HepG2 (cell line): Measurements from ENCODE around the gene LAMA5. TPM values are rescaled to one million over a fixed set of nuclear protein-coding genes. Genes with fewer than 3 reads are reported as not detected.

Source experiments
- ATAC-seq: fragments of 200-7000 bp; cut with Tn5 transposase; 3 replicates; pipeline ENCODE4 v1.9.1; 2020; ENCODE audit warnings: mild to moderate bottlenecking, moderate library complexity
- BruUV-seq: library from RNA; stranded (reverse); fragments of 400-500 nt; replicated peaks from 2 replicates; lab custom pipeline; 2021; lab: Mats Ljungman, UMichigan
- CTCF ChIA-PET: fragments of 300-600 bp; formaldehyde crosslinking; extraction: SDS; loops from one replicate; lab custom pipeline; 2021; ENCODE audit warnings: low total read pairs, inconsistent platforms, low intra/inter-chr PET ratio; lab: Yijun Ruan, JAX
- POLR2A ChIA-PET: fragments of 350-600 bp; sonication (Branson Sonifier 250); formaldehyde crosslinking; loops from one replicate; lab custom pipeline; 2020; ENCODE audit warnings: antibody characterized with exemption, inconsistent platforms; lab: Yijun Ruan, JAX
- DNase-seq: peaks from one replicate; pipeline ENCODE4 v3.0.0-alpha.2; 2015; ENCODE audit warnings: low spot score
- FAIRE-seq: peaks from 3 replicates; lab custom pipeline; 2011; peaks lifted over from hg19 to GRCh38; lab: Jason Lieb, UNC
- H2AFZ ChIP-seq: one replicate; pipeline ENCODE4 v1.6.1; 2011; ENCODE audit warnings: low read length, inconsistent platforms
- H3K27ac ChIP-seq: fragments of 300-600 bp; 3 replicates; pipeline ENCODE4 v1.8.0; 2011; ENCODE audit warnings: mixed run types, mild to moderate bottlenecking, mixed read lengths, low read length, inconsistent platforms; ENCODE audit not compliant: insufficient read depth; ENCODE audit errors: extremely low read length
- H3K27me3 ChIP-seq, 2 experiments: fragments of 200-600 bp in 1 of 2; 2 replicates in 1 of 2; 3 replicates in 1 of 2; pipeline versions ENCODE4 v1.6.0 to v1.8.0; 2011; ENCODE audit warnings: low read length in 2 of 2, mild to moderate bottlenecking in 2 of 2, moderate library complexity in 2 of 2, inconsistent platforms in 1 of 2; ENCODE audit not compliant: insufficient read depth in 2 of 2, control insufficient read depth in 1 of 2
- H3K36me3 ChIP-seq, 2 experiments: fragments of 200-600 bp in 1 of 2; replicated peaks in 1 of 2; 2 replicates in 1 of 2; 3 replicates in 1 of 2; pipeline versions ENCODE4 v1.5.1 to v1.8.0; 2011; ENCODE audit warnings: low read length in 2 of 2, inconsistent platforms in 1 of 2; ENCODE audit not compliant: insufficient read depth in 2 of 2, control insufficient read depth in 1 of 2
- H3K4me1 ChIP-seq: 2 replicates; pipeline ENCODE4 v1.5.1; 2012; ENCODE audit warnings: low read length, inconsistent platforms; ENCODE audit not compliant: insufficient read depth
- H3K4me2 ChIP-seq: 2 replicates; pipeline ENCODE4 v1.6.0; 2011; ENCODE audit warnings: low read depth, low read length, inconsistent platforms
- H3K4me3 ChIP-seq, 3 experiments: fragments of 200-600 bp in 1 of 3; sonication (generic), shearing (Covaris generic) in 1 of 3; replicated peaks in 1 of 3; 2 replicates each; pipeline ENCODE4 v1.5.1; 2011 to 2016; ENCODE audit warnings: low read length in 3 of 3, inconsistent platforms in 2 of 3, low read depth in 2 of 3, mild to moderate bottlenecking in 2 of 3, control low read depth in 1 of 3, mixed read lengths in 1 of 3; ENCODE audit not compliant: insufficient read depth in 1 of 3
- H3K79me2 ChIP-seq: one replicate; pipeline ENCODE4 v1.6.1; 2011; ENCODE audit warnings: low read length, inconsistent platforms; ENCODE audit not compliant: insufficient read depth
- H3K9ac ChIP-seq: 2 replicates; pipeline ENCODE4 v1.6.0; 2011; ENCODE audit warnings: mild to moderate bottlenecking, low read depth, low read length, inconsistent platforms; ENCODE audit not compliant: insufficient read depth
- H3K9me3 ChIP-seq: 2 replicates; pipeline ENCODE4 v1.5.1; 2012; ENCODE audit warnings: mild to moderate bottlenecking, low read length
- H4K20me1 ChIP-seq: 2 replicates; pipeline ENCODE4 v1.6.0; 2011; ENCODE audit warnings: inconsistent platforms, mild to moderate bottlenecking, low read length, moderate library complexity; ENCODE audit not compliant: insufficient read depth
- ARID5B ChIP-seq: IDR thresholded peaks from 2 replicates; pipeline ENCODE4 v1.4.0; 2020; ENCODE audit warnings: mild to moderate bottlenecking, missing genetic modification reagents
- ATRX ChIP-seq: sonication (generic); formaldehyde crosslinking; IDR thresholded peaks from 2 replicates; pipeline ENCODE4 v1.4.0; 2020; ENCODE audit warnings: missing genetic modification reagents, borderline replicate concordance
- CHD4 ChIP-seq: fragments of 200-600 bp; sonication (generic); IDR thresholded peaks from 2 replicates; pipeline ENCODE4 v1.7.0; 2017; ENCODE audit warnings: mild to moderate bottlenecking, low read length, borderline replicate concordance
- ESRRA ChIP-seq: sonication (generic); formaldehyde crosslinking; IDR thresholded peaks from 2 replicates; pipeline ENCODE4 v1.5.1; 2020; ENCODE audit warnings: mild to moderate bottlenecking, low read depth, missing genetic modification reagents
- GTF2F1 ChIP-seq: fragments of 150-350 bp; IDR thresholded peaks from 2 replicates; pipeline ENCODE4 v1.6.1; 2014; ENCODE audit warnings: low read length
- HMG20B ChIP-seq: conservative IDR thresholded peaks from 2 replicates; pipeline ENCODE4 v1.6.1; 2016; ENCODE audit warnings: missing genetic modification reagents, missing compliant biosample characterization
- MXI1 ChIP-seq: IDR thresholded peaks from 3 replicates; pipeline ENCODE4 v1.6.1; 2012; ENCODE audit warnings: low read depth, low read length, inconsistent platforms, borderline replicate concordance
- SALL1 ChIP-seq: sonication (generic); formaldehyde crosslinking; IDR thresholded peaks from 2 replicates; pipeline ENCODE4 v1.8.0; 2022; ENCODE audit warnings: mild to moderate bottlenecking, missing genetic modification reagents
- THYN1 ChIP-seq: sonication (generic); formaldehyde crosslinking; IDR thresholded peaks from 2 replicates; pipeline ENCODE4 v1.8.1; 2023; ENCODE audit warnings: low read depth, mild to moderate bottlenecking, moderate library complexity, missing genetic modification reagents, borderline replicate concordance
- ZNF317 ChIP-seq: sonication (generic); formaldehyde crosslinking; IDR thresholded peaks from 2 replicates; pipeline ENCODE4 v1.5.0; 2020; ENCODE audit warnings: mild to moderate bottlenecking, missing genetic modification reagents
- ZNF567 ChIP-seq: sonication (generic); formaldehyde crosslinking; IDR thresholded peaks from 2 replicates; pipeline ENCODE4 v1.8.1; 2023; ENCODE audit warnings: mild to moderate bottlenecking, missing genetic modification reagents, borderline replicate concordance
- ZNF670 ChIP-seq: sonication (generic); formaldehyde crosslinking; IDR thresholded peaks from 2 replicates; pipeline ENCODE4 v1.8.0; 2022; ENCODE audit warnings: mild to moderate bottlenecking, missing genetic modification reagents, borderline replicate concordance
- ZNF749 ChIP-seq: sonication (generic); formaldehyde crosslinking; IDR thresholded peaks from 2 replicates; pipeline ENCODE4 v1.8.0; 2022; ENCODE audit warnings: mild to moderate bottlenecking, missing genetic modification reagents, moderate library complexity, borderline replicate concordance
- WGBS: methylation state at CpG from one replicate; pipeline ENCODE4 v1.1.6; 2017; ENCODE audit warnings: low lambda C conversion rate; 5-methylcytosine and 5-hydroxymethylcytosine counted together
- in situ Hi-C: cut with HindIII; loops from 2 replicates; pipeline ENCODE4 v1.10.0; 2017; ENCODE audit warnings: low pct_unique_long_range_greater_than_20kb; ENCODE audit not compliant: extremely low pct_ligation_motif_present
- intact Hi-C: fragments of 100-400 bp; cut with micrococcal nuclease; formaldehyde crosslinking; loops from one replicate; pipeline ENCODE4 v1.10.0; 2022; ENCODE audit not compliant: unreplicated experiment
- polyA plus RNA-seq, 8 experiments: library from polyadenylated mRNA; depleted of rRNA in 3 of 8; stranded (reverse) in 7 of 8; unstranded in 1 of 8; fragments of >200 nt; fragmentation: Illumina TruSeq in 4 of 8; extraction: Trizol in 4 of 8; gene quantifications; 2 replicates each; pipeline versions ENCODE4 v1.2.1 to v1.2.3, GENCODE V29; 2011 to 2016; ENCODE audit warnings: low read depth in 4 of 8, missing spikeins in 1 of 8, mixed read lengths in 1 of 8; ENCODE audit not compliant: insufficient read depth in 1 of 8
- total RNA-seq, 5 experiments: library from RNA; depleted of rRNA; stranded (reverse); fragments of >200 nt; fragmentation: Illumina TruSeq; extraction: Trizol; gene quantifications; 2 replicates each; pipeline ENCODE4 v1.2.3, GENCODE V29; 2016; ENCODE audit warnings: low read depth in 1 of 5
- TF ChIP-seq, protein P1 (sequence below): sonication (generic); formaldehyde crosslinking; conservative IDR thresholded peaks from 2 replicates; pipeline ENCODE4 v1.5.0; 2020; ENCODE audit warnings: missing genetic modification reagents
- TF ChIP-seq, protein P2 (sequence below): IDR thresholded peaks from 2 replicates; pipeline ENCODE4 v1.6.1; 2012; ENCODE audit warnings: low read depth, low read length, improper control_type of control experiment

The LAMA5 gene
- total and polyA plus RNA-seq, 2 of the 13 experiments (the other 11 are each of a cell fraction or from before 2014, with no cell fraction given) = 21.0 to 44.7 TPM

GRCh38 chr20:62366370-62367135 is 559 bp downstream of the LAMA5 start:
- ATAC-seq = peak; percentile 1
- WGBS = 1% methylated on average over 38 of the region's 72 CpGs
- peak overlapping the region; percentile 99 for H3K4me2 ChIP-seq
- ChIA-PET CTCF (interaction anchor here (2.0 kb wide), 1 partner anchor 9 kb away, joined by 8 read pairs; no protein-coding TSS in a partner anchor), POLR2A (interaction anchor here (1.0 to 10.1 kb wide), 11 partner anchors 9 to 300 kb away, joined by 3 to 187 read pairs (median 51); partner anchors contain the start of genes ADRM1 and RPS21)
- in situ Hi-C loops (loop anchor here (5.0 kb wide), 1 partner anchor 64 kb away; the partner anchor contains the start of gene ADRM1), intact Hi-C loops (loop anchor here (10.0 kb wide), 1 partner anchor 1598 kb away; the partner anchor contains the start of gene ZNF512B)
- BruUV-seq = TSS peak; percentile 31
- H3K36me3 ChIP-seq = peaks cover 6 to 9% of the 10 kb centered on the region in 2 experiments; a peak in 3 of 5 replicates
- H3K27me3 ChIP-seq = no peaks in the 10 kb centered on the region
- no peak overlapping the region for H2AFZ ChIP-seq
- DNase-seq = peak; percentile 61
- H3K9me3 ChIP-seq = no peaks in the 10 kb centered on the region
- peak overlapping the region; percentile 90 for H3K9ac ChIP-seq
- peak overlapping the region; percentile 76 to 95 (median 91) for H3K4me3 ChIP-seq
- H3K4me1 ChIP-seq = peaks cover 84% of the 10 kb centered on the region
- H3K79me2 ChIP-seq = peaks cover 37% of the 10 kb centered on the region
- peaks cover 25% of the 10 kb centered on the region for H4K20me1 ChIP-seq
- peak; percentile 52 for FAIRE-seq
- peak overlapping the region; percentile 79 for H3K27ac ChIP-seq
- TF ChIP-seq ZNF317 (CRISPR knock-in tag) = peak; percentile 68; the same call in 1 of the 2 replicates
- TF ChIP-seq ATRX (CRISPR knock-in tag) = no peak
- 0 out of 2 replicates have a peak, but pooled peaks have one; percentile 49 for TF ChIP-seq SALL1
- no peak; the same call in 1 of the 2 replicates for TF ChIP-seq ESRRA (CRISPR knock-in tag)
- peak; percentile 19; the same call in 1 of the 2 replicates for TF ChIP-seq HMG20B (CRISPR knock-in tag)
- TF ChIP-seq, protein P1, sequence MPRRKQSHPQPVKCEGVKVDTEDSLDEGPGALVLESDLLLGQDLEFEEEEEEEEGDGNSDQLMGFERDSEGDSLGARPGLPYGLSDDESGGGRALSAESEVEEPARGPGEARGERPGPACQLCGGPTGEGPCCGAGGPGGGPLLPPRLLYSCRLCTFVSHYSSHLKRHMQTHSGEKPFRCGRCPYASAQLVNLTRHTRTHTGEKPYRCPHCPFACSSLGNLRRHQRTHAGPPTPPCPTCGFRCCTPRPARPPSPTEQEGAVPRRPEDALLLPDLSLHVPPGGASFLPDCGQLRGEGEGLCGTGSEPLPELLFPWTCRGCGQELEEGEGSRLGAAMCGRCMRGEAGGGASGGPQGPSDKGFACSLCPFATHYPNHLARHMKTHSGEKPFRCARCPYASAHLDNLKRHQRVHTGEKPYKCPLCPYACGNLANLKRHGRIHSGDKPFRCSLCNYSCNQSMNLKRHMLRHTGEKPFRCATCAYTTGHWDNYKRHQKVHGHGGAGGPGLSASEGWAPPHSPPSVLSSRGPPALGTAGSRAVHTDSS = no peak
- no peak; the same call in 1 of the 2 replicates for TF ChIP-seq ZNF670
- peak; percentile 44; the same call in 1 of the 2 replicates for TF ChIP-seq CHD4
- TF ChIP-seq MXI1 = peak; percentile 47; the same call in 1 of the 3 replicates
- TF ChIP-seq, protein P2, sequence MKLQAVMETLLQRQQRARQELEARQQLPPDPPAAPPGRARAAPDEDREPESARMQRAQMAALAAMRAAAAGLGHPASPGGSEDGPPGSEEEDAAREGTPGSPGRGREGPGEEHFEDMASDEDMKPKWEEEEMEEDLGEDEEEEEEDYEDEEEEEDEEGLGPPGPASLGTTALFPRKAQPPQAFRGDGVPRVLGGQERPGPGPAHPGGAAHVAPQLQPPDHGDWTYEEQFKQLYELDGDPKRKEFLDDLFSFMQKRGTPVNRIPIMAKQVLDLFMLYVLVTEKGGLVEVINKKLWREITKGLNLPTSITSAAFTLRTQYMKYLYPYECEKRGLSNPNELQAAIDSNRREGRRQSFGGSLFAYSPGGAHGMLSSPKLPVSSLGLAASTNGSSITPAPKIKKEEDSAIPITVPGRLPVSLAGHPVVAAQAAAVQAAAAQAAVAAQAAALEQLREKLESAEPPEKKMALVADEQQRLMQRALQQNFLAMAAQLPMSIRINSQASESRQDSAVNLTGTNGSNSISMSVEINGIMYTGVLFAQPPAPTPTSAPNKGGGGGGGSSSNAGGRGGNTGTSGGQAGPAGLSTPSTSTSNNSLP = no peak
- no peak for TF ChIP-seq ARID5B (CRISPR knock-in tag)
- no peak for TF ChIP-seq GTF2F1
- TF ChIP-seq ZNF567 (CRISPR knock-in tag) = no peak
- no peak for TF ChIP-seq THYN1
- no peak for TF ChIP-seq ZNF749 (CRISPR knock-in tag)
